Upper lobe of left lung (tissue), 4 donors: ENCODE results near the gene RIIAD1.

Source experiments
- CTCF ChIP-seq, 6 experiments: fragments of 450-650 bp in 4 of 6; fragments of 200-600 bp in 2 of 6; sonication (generic) in 2 of 6; IDR thresholded peaks; one replicate each; pipeline ENCODE4 v1.5.1; 2016 to 2019; ENCODE audit warnings: antibody characterized with exemption in 6 of 6
- EP300 ChIP-seq, 4 donors: sonication (generic); formaldehyde crosslinking; IDR thresholded peaks; one replicate each; pipeline ENCODE4 v1.5.1; 2017; ENCODE audit warnings: antibody characterized with exemption in 4 of 4, control low read depth in 2 of 4

GRCh38 chr1:151703813-151704212, 17.5 kb upstream of the RIIAD1 start:
- TF ChIP-seq CTCF (IDR thresholded peaks at IDR 0.05) (no peak), EP300 (IDR thresholded peaks at IDR 0.05) (no peak)
